K562 (cell line): Measurements from ENCODE around the gene CD72. TPM values are rescaled to one million over a fixed set of nuclear protein-coding genes. Genes with fewer than 3 reads are reported as not detected.

Experiments used
- CBX1 ChIP-seq: sonication (generic); IDR thresholded peaks from 2 replicates; pipeline ENCODE4 v1.6.1; 2016; ENCODE audit warnings: antibody characterized with exemption, low read depth, mild to moderate bottlenecking
- CHD2 ChIP-seq: IDR thresholded peaks from 2 replicates; pipeline ENCODE4 v1.6.1; 2011; ENCODE audit warnings: low read depth, low read length
- NELFE ChIP-seq: IDR thresholded peaks from 2 replicates; pipeline ENCODE4 v1.6.1; 2011; ENCODE audit warnings: mild to moderate bottlenecking; ENCODE audit not compliant: insufficient read depth, insufficient read length
- SREBF1 ChIP-seq: fragments of 150-350 bp; IDR thresholded peaks from 2 replicates; pipeline ENCODE4 v1.6.1; 2014; ENCODE audit warnings: antibody characterized with exemption, low read depth, low read length, borderline replicate concordance
- SREBF2 ChIP-seq: sonication (generic); formaldehyde crosslinking; IDR thresholded peaks from 2 replicates; pipeline ENCODE4 v1.4.0; 2020; ENCODE audit warnings: mild to moderate bottlenecking, missing genetic modification reagents
- TRIM28 ChIP-seq: fragments of 450-650 bp; IDR thresholded peaks from 2 replicates; pipeline ENCODE4 v1.6.1; 2017
- ZFP30 ChIP-seq: fragments of 250-450 bp; sonication (Bioruptor Pico); IDR thresholded peaks from 2 replicates; pipeline ENCODE4 v1.8.0; 2022; ENCODE audit warnings: moderate library complexity, mild to moderate bottlenecking, inconsistent platforms, borderline replicate concordance
- ZNF174 ChIP-seq: fragments of 250-450 bp; sonication (Bioruptor Pico); IDR thresholded peaks from 2 replicates; pipeline ENCODE4 v1.4.0; 2020; ENCODE audit warnings: mild to moderate bottlenecking
- ZNF239 ChIP-seq: fragments of 250-450 bp; sonication (Bioruptor Pico); IDR thresholded peaks from 2 replicates; pipeline ENCODE4 v1.4.0; 2020; ENCODE audit warnings: mild to moderate bottlenecking
- polyA plus RNA-seq, 8 experiments: library from polyadenylated mRNA; depleted of rRNA in 4 of 8; stranded (reverse) in 5 of 8; unstranded in 3 of 8; fragments of >200 nt; fragmentation: Nextera tagmentation in 2 of 8; fragmentation: Illumina TruSeq in 1 of 8; extraction: Ambion mirVana in 2 of 8; extraction: Trizol in 1 of 8; gene quantifications; 2 replicates each; pipeline versions ENCODE4 v1.2.1 to v1.2.3, GENCODE V29; 2011 to 2014; ENCODE audit warnings: inconsistent platforms in 1 of 8, missing spikeins in 1 of 8
- total RNA-seq, 7 experiments: library from RNA; depleted of rRNA in 6 of 7; stranded (reverse); fragments of >200 nt in 6 of 7; fragmentation: Illumina TruSeq in 2 of 7; extraction: Trizol in 2 of 7; gene quantifications; 2 replicates each; pipeline versions ENCODE4 v1.2.1 to v1.2.3, GENCODE V29; 2011 to 2021; ENCODE audit warnings: low replicate concordance in 1 of 7
- TF ChIP-seq, protein P1 (sequence below): fragments of 450-650 bp; IDR thresholded peaks from 2 replicates; pipeline ENCODE4 v1.6.1; 2016; ENCODE audit warnings: mild to moderate bottlenecking, moderate library complexity

The CD72 gene
- total and polyA plus RNA-seq, 9 of the 15 experiments (the other 6 are each of a cell fraction or from before 2014, with no cell fraction given): 0.11 to 0.78 (median 0.27) TPM; not detected in 1

DNA sequence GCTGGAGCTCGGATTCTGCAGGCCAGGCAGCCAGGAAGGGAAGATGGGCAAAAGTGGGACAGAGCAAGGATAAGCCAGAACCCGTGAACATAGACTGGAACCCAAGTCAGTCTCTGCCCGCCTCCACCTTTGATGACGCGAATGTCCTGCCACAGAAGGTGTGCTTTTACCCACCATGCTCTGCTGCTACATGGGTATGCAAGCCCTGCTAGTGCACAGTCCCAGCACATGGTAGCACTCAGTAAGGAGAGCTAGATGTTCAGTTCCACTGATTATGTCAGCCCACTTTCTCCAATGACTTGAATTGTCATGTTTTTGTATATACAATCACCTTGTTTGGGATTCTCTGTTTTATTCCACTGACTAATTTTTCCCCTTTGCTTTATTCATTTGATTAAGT is 11.4 kb upstream of the CD72 start (continued):
- TF ChIP-seq, protein P1, sequence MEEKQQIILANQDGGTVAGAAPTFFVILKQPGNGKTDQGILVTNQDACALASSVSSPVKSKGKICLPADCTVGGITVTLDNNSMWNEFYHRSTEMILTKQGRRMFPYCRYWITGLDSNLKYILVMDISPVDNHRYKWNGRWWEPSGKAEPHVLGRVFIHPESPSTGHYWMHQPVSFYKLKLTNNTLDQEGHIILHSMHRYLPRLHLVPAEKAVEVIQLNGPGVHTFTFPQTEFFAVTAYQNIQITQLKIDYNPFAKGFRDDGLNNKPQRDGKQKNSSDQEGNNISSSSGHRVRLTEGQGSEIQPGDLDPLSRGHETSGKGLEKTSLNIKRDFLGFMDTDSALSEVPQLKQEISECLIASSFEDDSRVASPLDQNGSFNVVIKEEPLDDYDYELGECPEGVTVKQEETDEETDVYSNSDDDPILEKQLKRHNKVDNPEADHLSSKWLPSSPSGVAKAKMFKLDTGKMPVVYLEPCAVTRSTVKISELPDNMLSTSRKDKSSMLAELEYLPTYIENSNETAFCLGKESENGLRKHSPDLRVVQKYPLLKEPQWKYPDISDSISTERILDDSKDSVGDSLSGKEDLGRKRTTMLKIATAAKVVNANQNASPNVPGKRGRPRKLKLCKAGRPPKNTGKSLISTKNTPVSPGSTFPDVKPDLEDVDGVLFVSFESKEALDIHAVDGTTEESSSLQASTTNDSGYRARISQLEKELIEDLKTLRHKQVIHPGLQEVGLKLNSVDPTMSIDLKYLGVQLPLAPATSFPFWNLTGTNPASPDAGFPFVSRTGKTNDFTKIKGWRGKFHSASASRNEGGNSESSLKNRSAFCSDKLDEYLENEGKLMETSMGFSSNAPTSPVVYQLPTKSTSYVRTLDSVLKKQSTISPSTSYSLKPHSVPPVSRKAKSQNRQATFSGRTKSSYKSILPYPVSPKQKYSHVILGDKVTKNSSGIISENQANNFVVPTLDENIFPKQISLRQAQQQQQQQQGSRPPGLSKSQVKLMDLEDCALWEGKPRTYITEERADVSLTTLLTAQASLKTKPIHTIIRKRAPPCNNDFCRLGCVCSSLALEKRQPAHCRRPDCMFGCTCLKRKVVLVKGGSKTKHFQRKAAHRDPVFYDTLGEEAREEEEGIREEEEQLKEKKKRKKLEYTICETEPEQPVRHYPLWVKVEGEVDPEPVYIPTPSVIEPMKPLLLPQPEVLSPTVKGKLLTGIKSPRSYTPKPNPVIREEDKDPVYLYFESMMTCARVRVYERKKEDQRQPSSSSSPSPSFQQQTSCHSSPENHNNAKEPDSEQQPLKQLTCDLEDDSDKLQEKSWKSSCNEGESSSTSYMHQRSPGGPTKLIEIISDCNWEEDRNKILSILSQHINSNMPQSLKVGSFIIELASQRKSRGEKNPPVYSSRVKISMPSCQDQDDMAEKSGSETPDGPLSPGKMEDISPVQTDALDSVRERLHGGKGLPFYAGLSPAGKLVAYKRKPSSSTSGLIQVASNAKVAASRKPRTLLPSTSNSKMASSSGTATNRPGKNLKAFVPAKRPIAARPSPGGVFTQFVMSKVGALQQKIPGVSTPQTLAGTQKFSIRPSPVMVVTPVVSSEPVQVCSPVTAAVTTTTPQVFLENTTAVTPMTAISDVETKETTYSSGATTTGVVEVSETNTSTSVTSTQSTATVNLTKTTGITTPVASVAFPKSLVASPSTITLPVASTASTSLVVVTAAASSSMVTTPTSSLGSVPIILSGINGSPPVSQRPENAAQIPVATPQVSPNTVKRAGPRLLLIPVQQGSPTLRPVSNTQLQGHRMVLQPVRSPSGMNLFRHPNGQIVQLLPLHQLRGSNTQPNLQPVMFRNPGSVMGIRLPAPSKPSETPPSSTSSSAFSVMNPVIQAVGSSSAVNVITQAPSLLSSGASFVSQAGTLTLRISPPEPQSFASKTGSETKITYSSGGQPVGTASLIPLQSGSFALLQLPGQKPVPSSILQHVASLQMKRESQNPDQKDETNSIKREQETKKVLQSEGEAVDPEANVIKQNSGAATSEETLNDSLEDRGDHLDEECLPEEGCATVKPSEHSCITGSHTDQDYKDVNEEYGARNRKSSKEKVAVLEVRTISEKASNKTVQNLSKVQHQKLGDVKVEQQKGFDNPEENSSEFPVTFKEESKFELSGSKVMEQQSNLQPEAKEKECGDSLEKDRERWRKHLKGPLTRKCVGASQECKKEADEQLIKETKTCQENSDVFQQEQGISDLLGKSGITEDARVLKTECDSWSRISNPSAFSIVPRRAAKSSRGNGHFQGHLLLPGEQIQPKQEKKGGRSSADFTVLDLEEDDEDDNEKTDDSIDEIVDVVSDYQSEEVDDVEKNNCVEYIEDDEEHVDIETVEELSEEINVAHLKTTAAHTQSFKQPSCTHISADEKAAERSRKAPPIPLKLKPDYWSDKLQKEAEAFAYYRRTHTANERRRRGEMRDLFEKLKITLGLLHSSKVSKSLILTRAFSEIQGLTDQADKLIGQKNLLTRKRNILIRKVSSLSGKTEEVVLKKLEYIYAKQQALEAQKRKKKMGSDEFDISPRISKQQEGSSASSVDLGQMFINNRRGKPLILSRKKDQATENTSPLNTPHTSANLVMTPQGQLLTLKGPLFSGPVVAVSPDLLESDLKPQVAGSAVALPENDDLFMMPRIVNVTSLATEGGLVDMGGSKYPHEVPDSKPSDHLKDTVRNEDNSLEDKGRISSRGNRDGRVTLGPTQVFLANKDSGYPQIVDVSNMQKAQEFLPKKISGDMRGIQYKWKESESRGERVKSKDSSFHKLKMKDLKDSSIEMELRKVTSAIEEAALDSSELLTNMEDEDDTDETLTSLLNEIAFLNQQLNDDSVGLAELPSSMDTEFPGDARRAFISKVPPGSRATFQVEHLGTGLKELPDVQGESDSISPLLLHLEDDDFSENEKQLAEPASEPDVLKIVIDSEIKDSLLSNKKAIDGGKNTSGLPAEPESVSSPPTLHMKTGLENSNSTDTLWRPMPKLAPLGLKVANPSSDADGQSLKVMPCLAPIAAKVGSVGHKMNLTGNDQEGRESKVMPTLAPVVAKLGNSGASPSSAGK: no peak
- TF ChIP-seq TRIM28: no peak
- no peak for TF ChIP-seq NELFE
- TF ChIP-seq ZFP30: no peak
- no peak for TF ChIP-seq ZNF239 (CRISPR knock-in tag)
- TF ChIP-seq CBX1: no peak
- no peak for TF ChIP-seq SREBF2 (CRISPR knock-in tag)
- TF ChIP-seq CHD2: no peak
- no peak for TF ChIP-seq ZNF174
- no peak for TF ChIP-seq SREBF1
